Common myeloid progenitor, CD34-positive (primary cell): Measurements from ENCODE around the gene RINL.
"Not testable (repeated sequence)": the region's sequence is repeated elsewhere in the genome, so short reads cannot be mapped to it uniquely, and the experiment has no call there.

ENCODE experiments used
- CTCF ChIA-PET: fragments of 350-600 bp; sonication (Branson Sonifier 250); formaldehyde crosslinking; loops from one replicate; lab custom pipeline; 2021; ENCODE audit warnings: antibody characterized with exemption; lab: Charles Lee
- POLR2A ChIA-PET: fragments of 350-600 bp; sonication (Branson Sonifier 250); formaldehyde crosslinking; loops from one replicate; lab custom pipeline; 2021; ENCODE audit warnings: antibody characterized with exemption; lab: Charles Lee
- DNase-seq, 3 donors: peaks; one replicate each; pipeline versions ENCODE4 v3.0.0 to v3.0.0-alpha.2; 2013
- H3K27ac ChIP-seq, 2 experiments: 1 replicate in 1 of 2; 2 replicates in 1 of 2; pipeline ENCODE4 v1.7.0; 2013; ENCODE audit warnings: inconsistent platforms in 2 of 2, low read length in 2 of 2, mild to moderate bottlenecking in 2 of 2, low read depth in 1 of 2, moderate library complexity in 1 of 2; ENCODE audit not compliant: severe bottlenecking in 2 of 2, insufficient read depth in 1 of 2, poor library complexity in 1 of 2
- H3K27me3 ChIP-seq, 5 experiments: replicated peaks in 2 of 5; 1 replicate in 3 of 5; 2 replicates in 2 of 5; pipeline versions ENCODE4 v1.6.1 to v1.7.0; 2013; ENCODE audit warnings: low read length in 4 of 5, mild to moderate bottlenecking in 2 of 5, moderate library complexity in 2 of 5, inconsistent platforms in 1 of 5; ENCODE audit not compliant: insufficient read depth in 5 of 5, control insufficient read depth in 4 of 5
- H3K36me3 ChIP-seq, 4 experiments: 1 replicate in 2 of 4; 2 replicates in 2 of 4; pipeline versions ENCODE4 v1.6.1 to v1.7.0; 2013; ENCODE audit warnings: low read length in 3 of 4, control low read depth in 1 of 4, mild to moderate bottlenecking in 1 of 4; ENCODE audit not compliant: control insufficient read depth in 4 of 4, insufficient read depth in 4 of 4
- H3K4me1 ChIP-seq, 4 experiments: 1 replicate in 3 of 4; 2 replicates in 1 of 4; pipeline versions ENCODE4 v1.6.1 to v1.7.1; 2013; ENCODE audit warnings: low read length in 3 of 4, mild to moderate bottlenecking in 3 of 4, control low read depth in 1 of 4, inconsistent platforms in 1 of 4, moderate library complexity in 1 of 4; ENCODE audit not compliant: control insufficient read depth in 4 of 4, insufficient read depth in 4 of 4; ENCODE audit errors: control extremely low read depth in 1 of 4
- H3K4me3 ChIP-seq, 7 experiments: 1 replicate in 4 of 7; 2 replicates in 3 of 7; pipeline versions ENCODE4 v1.5.1 to v1.7.0; 2013; ENCODE audit warnings: mild to moderate bottlenecking in 7 of 7, low read length in 6 of 7, moderate library complexity in 6 of 7, inconsistent platforms in 2 of 7, low read depth in 2 of 7, control low read depth in 1 of 7; ENCODE audit not compliant: insufficient read depth in 4 of 7, control insufficient read depth in 1 of 7; ENCODE audit errors: extremely low read depth in 1 of 7
- H3K9me3 ChIP-seq, 5 experiments: 1 replicate in 4 of 5; 2 replicates in 1 of 5; pipeline versions ENCODE4 v1.6.1 to v1.7.1; 2013; ENCODE audit warnings: low read length in 4 of 5, mild to moderate bottlenecking in 2 of 5, inconsistent platforms in 1 of 5, low read depth in 1 of 5, moderate library complexity in 1 of 5; ENCODE audit not compliant: control insufficient read depth in 4 of 5, insufficient read depth in 2 of 5; ENCODE audit errors: control extremely low read depth in 1 of 5
- WGBS: methylation state at CpG from one replicate; pipeline ENCODE4 v1.1.5; 2013; ENCODE audit not compliant: insufficient coverage; 5-methylcytosine and 5-hydroxymethylcytosine counted together

RINL gene

DNA sequence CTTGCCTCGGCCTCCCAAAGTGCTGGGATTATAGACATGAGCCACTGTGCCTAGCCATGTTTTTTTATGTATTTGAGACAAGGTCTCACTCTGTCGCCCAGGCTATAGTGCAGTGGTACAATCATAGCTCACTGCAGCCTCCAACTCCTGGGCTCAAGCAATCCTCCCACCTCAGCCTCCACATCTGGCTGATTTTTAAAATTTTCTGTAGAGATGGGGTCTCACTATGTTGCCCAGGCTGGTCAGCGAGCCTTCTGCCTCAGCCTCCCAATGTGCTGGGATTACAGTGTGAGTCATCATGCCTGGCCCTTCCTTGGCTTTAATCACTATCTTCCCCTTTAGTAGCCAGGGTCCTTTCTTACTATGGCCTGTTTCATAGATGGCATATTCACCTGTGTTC is 6.6 kb upstream of the RINL start:
- H3K27ac ChIP-seq, DNase-seq, H3K27me3 ChIP-seq, H3K4me3 ChIP-seq, H3K4me1 ChIP-seq, POLR2A ChIA-PET, H3K9me3 ChIP-seq: not testable (repeated sequence)
- 97% methylated on average over 3 of the region's 3 CpGs for WGBS
- H3K36me3 ChIP-seq: peaks cover 6 to 26% (median 19%) of the 10 kb centered on the region in 4 experiments
- CTCF ChIA-PET: interaction anchor here (0.7 to 1.1 kb wide), 3 partner anchors 9 to 21 kb away, joined by 3 read pairs; no protein-coding TSS in a partner anchor

DNA sequence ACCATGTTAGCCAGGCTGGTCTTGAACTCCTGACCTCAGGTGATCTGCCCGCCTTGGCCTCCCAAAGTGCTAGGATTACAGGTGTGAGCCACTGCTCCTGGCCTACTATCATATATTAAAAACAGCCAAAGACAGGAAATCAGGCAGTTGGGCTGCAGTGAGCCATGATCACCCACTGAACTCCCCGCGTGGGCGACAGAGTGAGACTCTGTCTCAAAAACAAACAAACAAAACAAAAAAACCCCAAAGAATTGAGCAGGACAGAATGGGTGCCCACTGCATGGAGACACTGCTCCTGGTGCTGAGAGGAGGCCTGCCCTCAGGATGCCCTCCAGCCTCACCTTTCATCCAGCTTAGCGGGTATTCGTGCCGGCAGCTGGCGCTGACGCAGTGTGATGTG is 5.2 kb upstream of the RINL start:
- H3K36me3 ChIP-seq: peaks cover 3 to 14% (median 8%) of the 10 kb centered on the region in 4 experiments
- no peak for DNase-seq
- WGBS: 100% methylated on average over 3 of the region's 9 CpGs
- H3K9me3 ChIP-seq: no peaks in the 10 kb centered on the region
- POLR2A ChIA-PET: no interaction called here
- H3K4me3 ChIP-seq: no peak overlapping the region
- no peak overlapping the region for H3K27ac ChIP-seq
- H3K27me3 ChIP-seq: no peaks in the 10 kb centered on the region
- CTCF ChIA-PET: interaction anchor here (0.6 to 2.0 kb wide), 5 partner anchors 8 to 51 kb away, joined by 3 to 10 read pairs (median 4); no protein-coding TSS in a partner anchor
- H3K4me1 ChIP-seq: peaks cover 0 to 22% (median 15%) of the 10 kb centered on the region in 4 experiments

DNA sequence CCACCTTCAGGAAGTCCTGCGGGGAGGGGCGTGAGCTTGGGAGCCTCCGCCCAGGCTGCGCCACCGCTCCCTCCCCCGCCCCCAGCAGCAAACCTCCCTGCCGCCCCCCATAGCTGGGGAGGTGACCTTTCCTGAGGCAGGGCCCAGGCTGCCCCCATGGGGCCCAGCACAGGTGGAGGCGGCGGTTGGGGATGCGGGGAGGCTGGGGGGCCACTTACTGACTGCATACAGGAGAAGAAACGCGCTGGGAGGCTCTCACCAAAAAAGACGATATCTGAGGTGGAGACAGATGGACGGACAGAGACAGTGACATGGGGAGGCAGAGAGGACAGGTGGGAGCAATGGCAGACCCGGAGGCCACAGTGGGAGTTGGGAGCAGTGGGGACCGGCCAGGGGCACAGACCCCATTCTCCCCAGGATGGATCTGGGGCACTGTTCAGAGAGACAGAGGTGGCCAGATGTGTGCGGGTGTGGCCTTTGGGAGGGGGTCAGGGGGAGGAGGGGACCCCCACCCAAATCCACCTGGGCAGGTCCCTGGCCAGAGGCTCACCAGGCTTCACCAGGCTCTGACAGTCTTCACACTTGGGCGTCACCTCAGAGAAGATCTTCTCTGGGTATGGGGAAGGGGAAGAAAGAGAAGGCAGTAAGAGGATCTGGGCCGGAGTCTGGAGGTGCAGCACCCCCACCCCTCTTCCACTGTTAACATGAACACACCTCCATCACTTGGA is 3.0 kb upstream of the RINL start:
- Histone ChIP-seq H3K27ac (peak overlapping the region in 1 of 2 experiments; percentile 34), H3K27me3 (no peaks in the 10 kb centered on the region), H3K4me1 (peaks cover 0 to 39% (median 23%) of the 10 kb centered on the region in 4 experiments), H3K36me3 (peaks cover 4 to 11% (median 8%) of the 10 kb centered on the region in 4 experiments), H3K9me3 (no peaks in the 10 kb centered on the region), H3K4me3 (no peak overlapping the region)
- WGBS: 95% methylated on average over 10 of the region's 19 CpGs
- no peak for DNase-seq
- ChIA-PET CTCF (interaction anchor here (0.8 to 2.0 kb wide), 4 partner anchors 8 to 47 kb away, joined by 3 to 10 read pairs (median 4); no protein-coding TSS in a partner anchor), POLR2A (no interaction called here)

DNA sequence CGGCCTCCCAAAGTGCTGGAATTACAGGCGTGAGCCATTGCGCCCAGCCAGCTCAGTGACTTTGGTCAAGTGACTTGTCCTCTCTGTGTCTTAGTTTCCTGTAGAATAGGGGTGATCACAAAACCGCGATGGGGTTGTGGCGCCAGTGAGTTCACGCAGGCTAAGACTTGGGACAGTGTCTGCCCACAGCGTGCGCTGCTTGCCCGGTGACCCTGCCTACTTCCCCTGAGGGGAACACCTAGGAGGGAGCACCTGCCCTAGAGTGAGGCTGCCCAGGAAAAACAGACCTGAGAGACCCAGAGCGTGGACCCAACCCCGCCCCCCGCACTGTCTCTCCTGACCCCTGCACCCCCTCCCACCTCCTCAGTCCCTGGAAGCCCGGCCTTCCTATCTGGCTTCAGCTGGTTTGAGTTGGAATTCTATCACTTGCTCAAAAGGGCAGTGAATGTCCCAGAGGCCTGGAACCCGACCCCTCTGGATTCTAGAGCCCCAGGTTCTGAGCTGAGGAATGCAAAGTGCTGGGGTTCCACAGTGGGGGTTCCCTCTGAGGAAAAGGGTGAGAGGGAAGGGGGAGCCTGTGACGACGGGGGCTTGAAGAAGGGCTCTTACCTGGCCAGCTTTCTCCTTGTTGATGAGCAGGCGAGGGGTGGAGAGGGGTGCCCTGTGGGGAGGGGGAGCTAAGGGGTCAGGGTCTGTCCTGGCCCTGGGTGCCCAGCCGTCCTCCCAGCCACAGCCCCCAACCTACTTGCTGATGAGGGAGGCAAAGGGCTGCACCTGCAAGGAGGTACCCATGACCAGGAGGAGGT is 2.2 kb upstream of the RINL start:
- ChIA-PET POLR2A (no interaction called here), CTCF (interaction anchor here (0.8 to 2.1 kb wide), 4 partner anchors 7 to 87 kb away, joined by 3 to 17 read pairs (median 4); no protein-coding TSS in a partner anchor)
- H3K9me3 ChIP-seq: no peaks in the 10 kb centered on the region
- peaks cover 3 to 11% (median 7%) of the 10 kb centered on the region in 4 experiments for H3K36me3 ChIP-seq
- no peak overlapping the region for H3K27ac ChIP-seq
- DNase-seq: no peak
- no peaks in the 10 kb centered on the region for H3K27me3 ChIP-seq
- 97% methylated on average over 14 of the region's 19 CpGs for WGBS
- peaks cover 0 to 39% (median 23%) of the 10 kb centered on the region in 4 experiments for H3K4me1 ChIP-seq
- H3K4me3 ChIP-seq: no peak overlapping the region

DNA sequence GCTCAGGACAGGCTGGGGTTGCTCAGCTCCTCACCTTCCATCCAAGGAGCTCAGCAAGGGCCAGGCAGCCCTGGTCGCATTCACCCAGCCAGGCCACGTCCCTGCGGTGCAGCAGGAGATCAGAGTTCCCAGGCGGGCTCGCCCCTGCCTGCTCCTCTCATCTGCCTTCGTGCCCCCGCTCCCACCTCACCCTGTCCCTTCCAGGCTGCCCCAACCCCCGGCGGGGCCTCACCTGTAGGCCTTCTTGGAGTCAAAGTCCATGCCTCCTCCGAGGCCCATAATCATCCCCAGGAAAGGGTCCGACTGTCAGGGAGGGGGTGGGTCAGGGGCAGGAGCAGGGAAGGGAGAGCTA is 1.3 kb upstream of the RINL start:
- peak overlapping the region in 1 of 7 experiments; percentile 54 for H3K4me3 ChIP-seq
- peaks cover 0 to 39% (median 23%) of the 10 kb centered on the region in 4 experiments for H3K4me1 ChIP-seq
- no peaks in the 10 kb centered on the region for H3K27me3 ChIP-seq
- WGBS: 86% methylated on average over 8 of the region's 11 CpGs
- H3K27ac ChIP-seq: peak overlapping the region in 1 of 2 experiments; percentile 85
- H3K36me3 ChIP-seq: peaks cover 3 to 11% (median 7%) of the 10 kb centered on the region in 4 experiments
- ChIA-PET POLR2A (interaction anchor here (2.0 kb wide), 1 partner anchor 10 kb away, joined by 5 read pairs; no protein-coding TSS in a partner anchor), CTCF (interaction anchor here (0.8 to 3.8 kb wide), 8 partner anchors 8 to 87 kb away, joined by 3 to 17 read pairs (median 4); partner anchors contain the start of genes MRPS12 and SARS2)
- no peak for DNase-seq
- H3K9me3 ChIP-seq: no peaks in the 10 kb centered on the region

DNA sequence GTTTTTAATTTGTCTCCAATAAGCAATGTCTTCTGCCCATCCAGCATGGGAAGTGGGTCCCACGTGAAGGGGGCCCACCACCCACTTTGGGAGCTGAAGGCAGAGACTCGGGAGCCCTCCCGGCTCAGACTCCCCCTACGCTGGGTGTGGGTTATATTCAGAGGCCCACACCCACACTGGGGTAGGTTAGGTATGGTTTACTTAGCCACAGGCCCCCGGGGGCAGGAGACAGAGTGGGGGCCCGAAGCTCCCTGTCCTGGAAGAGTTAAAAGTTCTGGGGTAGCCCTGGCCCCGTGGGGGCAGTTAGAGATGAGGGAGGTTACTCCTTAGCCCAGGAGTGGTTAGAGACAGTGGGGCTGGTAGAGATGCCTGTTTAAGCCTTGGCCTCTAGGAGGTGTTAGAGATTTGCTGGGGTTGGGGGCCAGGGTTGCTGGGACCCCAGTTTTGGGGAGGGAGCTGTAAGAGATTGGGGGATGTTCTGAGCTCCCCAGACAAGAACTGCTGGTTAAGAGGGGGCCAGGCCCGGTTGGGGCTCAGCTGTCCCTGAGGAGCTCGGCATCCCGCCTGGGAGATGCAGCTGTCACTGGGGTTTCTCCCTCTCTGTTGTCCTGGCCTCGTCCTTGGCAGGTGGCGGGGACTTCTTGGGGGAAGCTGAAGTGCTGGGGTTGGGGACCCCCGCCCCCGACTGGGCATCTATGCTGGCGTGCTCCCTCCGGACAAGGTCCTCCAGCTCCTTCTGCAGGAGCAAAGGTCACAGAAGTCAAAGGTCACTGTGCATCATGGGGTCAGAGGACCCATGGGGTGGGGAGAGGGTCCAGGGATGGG is 712 bp upstream of the RINL start:
- no peak for DNase-seq
- Histone ChIP-seq H3K36me3 (peaks cover 3 to 11% (median 7%) of the 10 kb centered on the region in 4 experiments), H3K27ac (peak overlapping the region; percentile 52 to 85), H3K27me3 (no peaks in the 10 kb centered on the region), H3K9me3 (no peaks in the 10 kb centered on the region), H3K4me1 (peaks cover 0 to 39% (median 23%) of the 10 kb centered on the region in 4 experiments), H3K4me3 (peak overlapping the region in 5 of 7 experiments; percentile 34 to 66 (median 54))
- 73% methylated on average over 12 of the region's 16 CpGs for WGBS
- POLR2A ChIA-PET: interaction anchor here (2.0 kb wide), 1 partner anchor 9 kb away, joined by 5 read pairs; no protein-coding TSS in a partner anchor
- CTCF ChIA-PET: interaction anchor here (0.8 to 3.8 kb wide), 10 partner anchors 9 to 52 kb away, joined by 3 to 17 read pairs (median 4); partner anchors contain the start of genes MRPS12 and SARS2
